Measurements from ENCODE around the gene GRID2. TPM values are rescaled to one million over a fixed set of nuclear protein-coding genes. Genes with fewer than 3 reads are reported as not detected.
"Not testable (repeated sequence)": the region's sequence is repeated elsewhere in the genome, so short reads cannot be mapped to it uniquely, and the experiment has no call there.

Gene GRID2
- polyA plus RNA-seq, 3 donors = 3.3 to 6.3 (median 4.8) TPM

GRCh38 chr4:92387459-92388069 is 83.8 kb downstream of the GRID2 start:
- DNase-seq (ENCODE audit: extremely low read depth in 1 of 11, low read depth in 9 of 11, low spot score in 4 of 11) = peak in 6 of 11 donors; percentile 7 to 28 (median 14)

GRCh38 chr4:92399032-92399431 is 95.3 kb downstream of the GRID2 start:
- DNase-seq (ENCODE audit: extremely low read depth in 1 of 11, low read depth in 9 of 11, low spot score in 4 of 11) = no peak

- DNase-seq (ENCODE audit: extremely low read depth in 1 of 11, low read depth in 9 of 11, low spot score in 4 of 11) = not testable (repeated sequence)
Observed at GRCh38 chr4:92403525-92403924, 99.8 kb downstream of the GRID2 start.

- no peak for DNase-seq (ENCODE audit: extremely low read depth in 1 of 11, low read depth in 9 of 11, low spot score in 4 of 11)
Observed at GRCh38 chr4:92406488-92406887, 102.7 kb downstream of the GRID2 start.

GRCh38 chr4:92421920-92422319 is 118.2 kb downstream of the GRID2 start:
- no peak for DNase-seq (ENCODE audit: extremely low read depth in 1 of 11, low read depth in 9 of 11, low spot score in 4 of 11)

- no peak for DNase-seq (ENCODE audit: extremely low read depth in 1 of 11, low read depth in 9 of 11, low spot score in 4 of 11)
Observed at GRCh38 chr4:92433272-92433758, 129.5 kb downstream of the GRID2 start.

- not testable (repeated sequence) for DNase-seq (ENCODE audit: extremely low read depth in 1 of 11, low read depth in 9 of 11, low spot score in 4 of 11)
Observed at GRCh38 chr4:92438722-92439121, 135.0 kb downstream of the GRID2 start.

GRCh38 chr4:92442131-92442530 is 138.4 kb downstream of the GRID2 start:
- DNase-seq (ENCODE audit: extremely low read depth in 1 of 11, low read depth in 9 of 11, low spot score in 4 of 11) = not testable (repeated sequence)

GRCh38 chr4:92444143-92444843 is 140.5 kb downstream of the GRID2 start:
- DNase-seq (ENCODE audit: extremely low read depth in 1 of 11, low read depth in 9 of 11, low spot score in 4 of 11) = not testable (repeated sequence)

GRCh38 chr4:92445127-92445526 is 141.4 kb downstream of the GRID2 start:
- DNase-seq (ENCODE audit: extremely low read depth in 1 of 11, low read depth in 9 of 11, low spot score in 4 of 11) = no peak

- DNase-seq (ENCODE audit: extremely low read depth in 1 of 11, low read depth in 9 of 11, low spot score in 4 of 11) = no peak
Observed at GRCh38 chr4:92447255-92447905, 143.6 kb downstream of the GRID2 start.

- DNase-seq (ENCODE audit: extremely low read depth in 1 of 11, low read depth in 9 of 11, low spot score in 4 of 11) = not testable (repeated sequence)
Observed at GRCh38 chr4:92448176-92448575, 144.4 kb downstream of the GRID2 start.

- no peak for DNase-seq (ENCODE audit: extremely low read depth in 1 of 11, low read depth in 9 of 11, low spot score in 4 of 11)
Observed at GRCh38 chr4:92450694-92451093, 146.9 kb downstream of the GRID2 start.

- no peak for DNase-seq (ENCODE audit: extremely low read depth in 1 of 11, low read depth in 9 of 11, low spot score in 4 of 11)
Observed at GRCh38 chr4:92451782-92452181, 148.0 kb downstream of the GRID2 start.

GRCh38 chr4:92452383-92452782 is 148.6 kb downstream of the GRID2 start:
- not testable (repeated sequence) for DNase-seq (ENCODE audit: extremely low read depth in 1 of 11, low read depth in 9 of 11, low spot score in 4 of 11)

- DNase-seq (ENCODE audit: extremely low read depth in 1 of 11, low read depth in 9 of 11, low spot score in 4 of 11) = no peak
Observed at GRCh38 chr4:92455329-92455839, 151.6 kb downstream of the GRID2 start.

- DNase-seq (ENCODE audit: extremely low read depth in 1 of 11, low read depth in 9 of 11, low spot score in 4 of 11) = peak in 4 of 11 donors; percentile 2 to 15 (median 4)
Observed at GRCh38 chr4:92455951-92456350, 152.2 kb downstream of the GRID2 start.

GRCh38 chr4:92461732-92462131 is 158.0 kb downstream of the GRID2 start:
- DNase-seq (ENCODE audit: extremely low read depth in 1 of 11, low read depth in 9 of 11, low spot score in 4 of 11) = no peak

- DNase-seq (ENCODE audit: extremely low read depth in 1 of 11, low read depth in 9 of 11, low spot score in 4 of 11) = no peak
Observed at GRCh38 chr4:92477298-92477697, 173.5 kb downstream of the GRID2 start.

GRCh38 chr4:92483341-92483740 is 179.6 kb downstream of the GRID2 start:
- no peak for DNase-seq (ENCODE audit: extremely low read depth in 1 of 11, low read depth in 9 of 11, low spot score in 4 of 11)

Measured in renal cortex interstitium (tissue), 11 donors.